DOHH2 (cell line): ENCODE measurements around the gene SWT1.
"Not testable (repeated sequence)": the region's sequence is repeated elsewhere in the genome, so short reads cannot be mapped to it uniquely, and the experiment has no call there.

Source experiments
- H3F3A ChIP-seq: fragments of 200-600 bp; sonication (generic), shearing (Covaris generic); 2 replicates; pipeline ENCODE4 v1.6.0; 2016; ENCODE audit warnings: antibody characterized with exemption, mild to moderate bottlenecking; ENCODE audit not compliant: control insufficient read depth, insufficient read depth
- H3K27ac ChIP-seq: fragments of 200-600 bp; sonication (generic); 2 replicates; pipeline ENCODE4 v1.5.1; 2014; ENCODE audit warnings: low read depth, mild to moderate bottlenecking, low read length, moderate library complexity
- H3K27me3 ChIP-seq: fragments of 200-600 bp; sonication (generic); 2 replicates; pipeline ENCODE4 v1.6.1; 2014; ENCODE audit warnings: mild to moderate bottlenecking, low read length, mixed read lengths; ENCODE audit not compliant: control insufficient read depth
- H3K36me3 ChIP-seq: fragments of 200-600 bp; sonication (generic); 2 replicates; pipeline ENCODE4 v1.6.1; 2014; ENCODE audit warnings: mild to moderate bottlenecking, low read length, moderate library complexity, mixed read lengths; ENCODE audit not compliant: control insufficient read depth
- H3K4me1 ChIP-seq: fragments of 200-600 bp; sonication (generic); 2 replicates; pipeline ENCODE4 v1.6.1; 2014; ENCODE audit warnings: mild to moderate bottlenecking, low read length, mixed read lengths; ENCODE audit not compliant: control insufficient read depth
- H3K4me2 ChIP-seq: fragments of 200-600 bp; sonication (generic); 2 replicates; pipeline ENCODE4 v1.6.0; 2014; ENCODE audit warnings: mild to moderate bottlenecking, low read length, moderate library complexity
- H3K4me3 ChIP-seq: fragments of 200-600 bp; sonication (generic); 2 replicates; pipeline ENCODE4 v1.5.1; 2014; ENCODE audit warnings: mild to moderate bottlenecking, low read length, mixed read lengths
- H3K79me2 ChIP-seq: fragments of 200-600 bp; sonication (generic); 2 replicates; pipeline ENCODE4 v1.6.1; 2014; ENCODE audit warnings: mild to moderate bottlenecking, low read length, mixed read lengths; ENCODE audit not compliant: control insufficient read depth
- H3K9me2 ChIP-seq: fragments of 200-600 bp; sonication (generic); replicated peaks from 2 replicates; pipeline ENCODE4 v1.6.1; 2014; ENCODE audit warnings: mild to moderate bottlenecking, low read length, mixed read lengths; ENCODE audit not compliant: control insufficient read depth
- H3K9me3 ChIP-seq: fragments of 200-600 bp; sonication (generic); 2 replicates; pipeline ENCODE4 v1.6.1; 2014; ENCODE audit warnings: antibody characterized with exemption, low read length, mixed read lengths; ENCODE audit not compliant: control insufficient read depth, insufficient read depth
- H4K20me1 ChIP-seq: fragments of 200-600 bp; sonication (generic); 2 replicates; pipeline ENCODE4 v1.6.0; 2014; ENCODE audit warnings: low read depth, mild to moderate bottlenecking, antibody characterized with exemption, low read length, moderate library complexity; ENCODE audit not compliant: control insufficient read depth, insufficient read depth
- EZH2phosphoT487 ChIP-seq: fragments of 200-600 bp; sonication (generic); IDR thresholded peaks from 2 replicates; pipeline ENCODE4 v1.6.1; 2017; ENCODE audit warnings: borderline replicate concordance, mild to moderate bottlenecking, antibody characterized with exemption, low read length, moderate library complexity, mixed read lengths
- TF ChIP-seq, protein P1 (sequence below): fragments of 200-600 bp; sonication (generic); IDR thresholded peaks from one replicate; pipeline ENCODE4 v1.5.1; 2014; ENCODE audit warnings: antibody characterized with exemption, mild to moderate bottlenecking, low read depth, low read length; ENCODE audit not compliant: poor library complexity, severe bottlenecking

The SWT1 gene

DNA sequence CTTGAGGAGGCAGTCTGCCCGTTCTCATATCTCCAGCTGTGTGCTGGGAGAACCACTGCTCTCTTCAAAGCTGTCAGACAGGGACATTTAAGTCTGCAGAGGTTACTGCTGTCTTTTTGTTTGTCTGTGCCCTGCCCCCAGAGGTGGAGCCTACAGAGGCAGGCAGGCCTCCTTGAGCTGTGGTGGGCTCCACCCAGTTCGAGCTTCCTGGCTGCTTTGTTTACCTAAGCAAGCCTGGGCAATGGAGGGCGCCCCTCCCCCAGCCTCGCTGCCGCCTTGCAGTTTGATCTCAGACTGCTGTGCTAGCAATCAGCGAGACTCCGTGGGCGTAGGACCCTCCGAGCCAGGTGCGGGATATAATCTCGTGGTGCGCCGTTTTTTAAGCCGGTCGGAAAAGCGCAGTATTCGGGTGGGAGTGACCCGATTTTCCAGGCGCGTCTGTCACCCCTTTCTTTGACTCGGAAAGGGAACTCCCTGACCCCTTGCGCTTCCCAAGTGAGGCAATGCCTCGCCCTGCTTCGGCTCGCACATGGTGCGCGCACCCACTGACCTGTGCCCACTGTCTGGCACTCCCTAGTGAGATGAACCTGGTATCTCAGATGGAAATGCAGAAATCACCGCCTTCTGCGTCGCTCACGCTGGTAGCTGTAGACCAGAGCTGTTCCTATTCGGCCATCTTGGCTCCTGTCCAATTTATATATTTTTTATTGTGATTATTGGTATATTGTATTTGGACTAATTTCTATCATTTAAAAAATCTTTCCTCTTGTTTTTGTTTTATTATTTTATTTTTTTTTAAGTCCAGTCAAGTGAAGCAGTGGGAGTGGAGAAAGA lies 100.4 kb downstream of the SWT1 start:
- H3F3A ChIP-seq, H3K4me2 ChIP-seq, H3K4me3 ChIP-seq, H4K20me1 ChIP-seq, H3K27ac ChIP-seq, H3K9me2 ChIP-seq, H3K4me1 ChIP-seq, H3K9me3 ChIP-seq, H3K36me3 ChIP-seq, H3K79me2 ChIP-seq, H3K27me3 ChIP-seq: not testable (repeated sequence)

- Histone ChIP-seq H3K27me3 (no peaks in the 10 kb centered on the region), H3K4me2 (no peak overlapping the region), H3K79me2 (no peaks in the 10 kb centered on the region), H3K4me1 (no peaks in the 10 kb centered on the region), H4K20me1 (no peaks in the 10 kb centered on the region), H3K36me3 (no peaks in the 10 kb centered on the region), H3K4me3 (no peak overlapping the region), H3K9me2 (no peaks in the 10 kb centered on the region), H3K27ac (no peak overlapping the region), H3K9me3 (no peaks in the 10 kb centered on the region), H3F3A (no peaks in the 10 kb centered on the region)
- TF ChIP-seq EZH2phosphoT487, result no peak
- TF ChIP-seq, protein P1, sequence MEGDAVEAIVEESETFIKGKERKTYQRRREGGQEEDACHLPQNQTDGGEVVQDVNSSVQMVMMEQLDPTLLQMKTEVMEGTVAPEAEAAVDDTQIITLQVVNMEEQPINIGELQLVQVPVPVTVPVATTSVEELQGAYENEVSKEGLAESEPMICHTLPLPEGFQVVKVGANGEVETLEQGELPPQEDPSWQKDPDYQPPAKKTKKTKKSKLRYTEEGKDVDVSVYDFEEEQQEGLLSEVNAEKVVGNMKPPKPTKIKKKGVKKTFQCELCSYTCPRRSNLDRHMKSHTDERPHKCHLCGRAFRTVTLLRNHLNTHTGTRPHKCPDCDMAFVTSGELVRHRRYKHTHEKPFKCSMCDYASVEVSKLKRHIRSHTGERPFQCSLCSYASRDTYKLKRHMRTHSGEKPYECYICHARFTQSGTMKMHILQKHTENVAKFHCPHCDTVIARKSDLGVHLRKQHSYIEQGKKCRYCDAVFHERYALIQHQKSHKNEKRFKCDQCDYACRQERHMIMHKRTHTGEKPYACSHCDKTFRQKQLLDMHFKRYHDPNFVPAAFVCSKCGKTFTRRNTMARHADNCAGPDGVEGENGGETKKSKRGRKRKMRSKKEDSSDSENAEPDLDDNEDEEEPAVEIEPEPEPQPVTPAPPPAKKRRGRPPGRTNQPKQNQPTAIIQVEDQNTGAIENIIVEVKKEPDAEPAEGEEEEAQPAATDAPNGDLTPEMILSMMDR, result no peak
Measured at GRCh38 chr1:185257950-185258208, 100.9 kb downstream of the SWT1 start.

DNA sequence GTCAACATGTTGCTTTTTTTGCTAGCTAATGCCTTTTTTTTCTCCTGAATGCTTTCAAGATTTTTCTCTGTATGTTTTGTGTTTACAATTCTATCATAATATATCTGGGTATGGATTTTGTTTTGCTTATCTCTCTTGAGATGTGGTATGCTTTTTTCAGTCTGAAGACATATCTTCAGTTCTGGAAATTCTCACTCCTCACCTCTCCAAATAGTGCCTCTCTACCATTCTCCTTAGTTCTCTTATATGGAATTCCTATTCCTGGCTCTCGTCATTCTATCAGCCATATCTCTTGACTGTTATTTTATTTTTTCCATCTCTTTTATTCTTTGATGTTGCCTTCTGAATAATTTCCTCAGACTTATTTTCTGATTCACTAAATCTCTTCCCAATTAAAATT lies 101.7 kb downstream of the SWT1 start:
- Histone ChIP-seq H3K9me2 (no peaks in the 10 kb centered on the region), H4K20me1 (no peaks in the 10 kb centered on the region), H3K79me2 (no peaks in the 10 kb centered on the region), H3K4me1 (no peaks in the 10 kb centered on the region), H3K9me3 (no peaks in the 10 kb centered on the region), H3K27me3 (no peaks in the 10 kb centered on the region), H3K4me3 (no peak overlapping the region), H3K4me2 (no peak overlapping the region), H3K36me3 (no peaks in the 10 kb centered on the region), H3K27ac (no peak overlapping the region), H3F3A (no peaks in the 10 kb centered on the region)
- TF ChIP-seq, protein P1, result no peak
- TF ChIP-seq EZH2phosphoT487, result no peak

DNA sequence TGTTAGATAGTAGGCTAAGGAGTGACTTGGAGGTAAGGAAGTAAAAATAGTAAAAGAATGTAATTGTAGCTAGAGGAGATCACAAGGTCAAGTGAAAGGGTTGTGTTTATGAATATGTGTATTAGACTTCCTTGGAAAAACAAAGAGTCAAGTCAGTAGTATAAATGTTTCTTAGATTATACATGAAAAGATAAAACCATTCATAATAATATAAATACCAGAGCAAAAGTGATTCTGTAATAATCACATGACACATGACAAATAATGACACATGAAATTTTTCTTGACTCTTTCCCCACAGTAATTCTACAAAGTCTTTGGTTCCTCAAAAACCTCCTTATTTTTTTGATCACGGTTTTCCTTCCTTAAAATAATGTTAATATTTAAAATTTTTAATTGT lies 103.6 kb downstream of the SWT1 start:
- Histone ChIP-seq H3K27me3 (no peaks in the 10 kb centered on the region), H3K36me3 (no peaks in the 10 kb centered on the region), H3K9me2 (no peaks in the 10 kb centered on the region), H3K4me1 (no peaks in the 10 kb centered on the region), H3K4me3 (no peak overlapping the region), H3K4me2 (no peak overlapping the region), H4K20me1 (no peaks in the 10 kb centered on the region), H3F3A (no peaks in the 10 kb centered on the region), H3K9me3 (no peaks in the 10 kb centered on the region), H3K27ac (no peak overlapping the region), H3K79me2 (no peaks in the 10 kb centered on the region)
- no peak for TF ChIP-seq EZH2phosphoT487
- TF ChIP-seq, protein P1, result no peak
